Astrocyte of the cerebellum (primary cell): Measurements from ENCODE around the gene RAC3.
A peak's percentile ranks its signal among the peaks of the same experiment; 100 is the strongest.

Experiments used
- DNase-seq: peaks from one replicate; pipeline ENCODE4 v3.0.0-alpha.2; 2011; ENCODE audit warnings: low read depth
- H3K4me3 ChIP-seq: 2 replicates; pipeline ENCODE4 v1.5.1; 2011; ENCODE audit warnings: mild to moderate bottlenecking, low read depth, low read length, moderate library complexity
- in situ Hi-C: cut with HindIII; loops from 2 replicates; pipeline ENCODE4 v1.10.0; 2017; ENCODE audit warnings: low sequenced_read_pairs
- TF ChIP-seq, protein P1 (sequence below): IDR thresholded peaks from 2 replicates; pipeline ENCODE4 v1.5.1; 2012; ENCODE audit warnings: low read length, low read depth, moderate library complexity, mild to moderate bottlenecking; ENCODE audit errors: missing control alignments

The RAC3 gene

DNA sequence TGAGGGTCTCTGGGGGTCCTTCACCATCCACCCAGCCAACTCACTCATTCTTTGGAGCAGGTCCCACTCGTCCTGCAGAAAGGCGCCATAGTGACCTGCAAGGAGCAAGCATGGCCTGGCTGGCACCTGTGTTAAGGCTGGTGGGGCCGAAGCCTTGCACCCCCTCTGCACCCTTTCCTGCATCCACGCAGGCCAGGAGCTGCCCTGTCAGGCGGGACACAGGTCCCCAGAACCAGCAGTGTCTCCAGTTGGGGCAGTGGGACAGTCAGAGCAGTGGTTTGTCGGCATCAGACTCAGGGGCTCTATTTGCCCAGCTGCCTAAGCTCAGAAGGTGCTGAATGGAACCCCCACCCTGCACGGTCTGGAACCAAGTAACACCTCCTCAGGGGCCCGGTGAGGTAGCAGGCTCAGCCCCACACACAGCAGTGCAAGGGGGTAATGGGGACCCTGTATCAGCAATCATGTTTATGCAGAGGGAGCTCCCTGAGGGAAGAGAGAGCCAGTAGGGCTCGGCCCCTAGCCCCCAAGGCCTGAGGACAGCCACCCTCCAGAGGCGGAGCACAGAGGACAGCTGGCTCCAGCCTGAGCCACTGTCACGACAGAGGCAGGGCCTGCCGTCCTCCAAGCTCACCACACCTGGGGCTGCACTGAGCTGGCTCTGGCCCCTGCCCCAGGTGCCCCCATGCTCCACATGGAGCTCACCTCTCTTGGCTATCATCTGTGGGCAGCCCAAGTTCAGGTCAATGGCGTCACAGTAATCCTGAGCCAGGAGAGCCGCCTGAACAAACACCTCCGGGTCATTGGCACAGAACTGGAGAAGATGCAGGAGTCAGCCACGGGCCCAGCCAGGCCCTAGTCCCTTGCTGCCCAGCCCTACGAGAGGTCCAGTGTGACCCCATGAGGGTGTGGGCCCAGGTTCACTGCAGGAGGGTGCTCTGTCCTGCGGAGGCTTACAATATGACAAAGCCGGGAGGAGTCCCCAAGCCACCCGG is 32.2 kb downstream of the RAC3 start:
- DNase-seq = no peak
- in situ Hi-C loops = no loop called here
- H3K4me3 ChIP-seq = no peak overlapping the region
- TF ChIP-seq, protein P1, sequence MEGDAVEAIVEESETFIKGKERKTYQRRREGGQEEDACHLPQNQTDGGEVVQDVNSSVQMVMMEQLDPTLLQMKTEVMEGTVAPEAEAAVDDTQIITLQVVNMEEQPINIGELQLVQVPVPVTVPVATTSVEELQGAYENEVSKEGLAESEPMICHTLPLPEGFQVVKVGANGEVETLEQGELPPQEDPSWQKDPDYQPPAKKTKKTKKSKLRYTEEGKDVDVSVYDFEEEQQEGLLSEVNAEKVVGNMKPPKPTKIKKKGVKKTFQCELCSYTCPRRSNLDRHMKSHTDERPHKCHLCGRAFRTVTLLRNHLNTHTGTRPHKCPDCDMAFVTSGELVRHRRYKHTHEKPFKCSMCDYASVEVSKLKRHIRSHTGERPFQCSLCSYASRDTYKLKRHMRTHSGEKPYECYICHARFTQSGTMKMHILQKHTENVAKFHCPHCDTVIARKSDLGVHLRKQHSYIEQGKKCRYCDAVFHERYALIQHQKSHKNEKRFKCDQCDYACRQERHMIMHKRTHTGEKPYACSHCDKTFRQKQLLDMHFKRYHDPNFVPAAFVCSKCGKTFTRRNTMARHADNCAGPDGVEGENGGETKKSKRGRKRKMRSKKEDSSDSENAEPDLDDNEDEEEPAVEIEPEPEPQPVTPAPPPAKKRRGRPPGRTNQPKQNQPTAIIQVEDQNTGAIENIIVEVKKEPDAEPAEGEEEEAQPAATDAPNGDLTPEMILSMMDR = no peak

DNA sequence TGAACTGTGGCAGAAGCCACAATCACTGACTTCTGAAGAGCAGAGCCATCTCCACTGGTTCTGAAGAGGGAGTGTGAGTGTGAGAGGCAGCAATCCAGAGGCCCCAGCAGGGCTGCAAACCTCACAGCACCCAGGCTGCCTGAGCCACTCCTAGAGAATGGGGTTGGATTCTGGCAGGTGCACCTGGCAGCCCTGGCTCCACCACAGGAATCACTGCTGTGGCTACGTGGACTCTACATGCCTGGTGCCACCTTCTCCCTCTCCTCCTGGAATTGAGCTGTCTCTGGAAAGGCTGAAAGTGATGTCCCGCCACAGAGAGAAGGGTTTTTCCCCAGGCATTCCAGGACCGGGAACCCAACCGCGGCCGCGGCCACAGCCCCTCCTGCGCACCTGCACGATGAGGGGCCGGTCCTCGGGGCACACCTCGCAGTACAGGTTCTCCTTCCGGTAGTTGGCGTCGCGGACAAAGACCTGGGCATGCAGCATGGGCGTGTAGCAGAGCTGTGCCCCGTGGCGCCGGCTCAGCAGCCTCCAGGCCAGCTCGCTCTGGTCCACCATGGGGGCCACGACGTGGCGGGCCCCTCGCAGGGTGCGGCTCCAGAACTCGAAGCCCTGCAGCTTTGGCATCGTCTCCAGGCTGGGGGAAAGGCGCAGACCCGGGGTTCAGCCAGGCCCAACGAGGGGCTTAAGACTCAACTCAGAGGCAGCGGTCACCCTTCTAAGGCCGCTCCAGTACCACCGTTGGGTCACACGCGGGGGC is 33.1 kb downstream of the RAC3 start:
- H3K4me3 ChIP-seq = peak overlapping the region; percentile 80
- DNase-seq = no peak
- TF ChIP-seq, protein P1 = no peak
- in situ Hi-C loops = no loop called here

DNA sequence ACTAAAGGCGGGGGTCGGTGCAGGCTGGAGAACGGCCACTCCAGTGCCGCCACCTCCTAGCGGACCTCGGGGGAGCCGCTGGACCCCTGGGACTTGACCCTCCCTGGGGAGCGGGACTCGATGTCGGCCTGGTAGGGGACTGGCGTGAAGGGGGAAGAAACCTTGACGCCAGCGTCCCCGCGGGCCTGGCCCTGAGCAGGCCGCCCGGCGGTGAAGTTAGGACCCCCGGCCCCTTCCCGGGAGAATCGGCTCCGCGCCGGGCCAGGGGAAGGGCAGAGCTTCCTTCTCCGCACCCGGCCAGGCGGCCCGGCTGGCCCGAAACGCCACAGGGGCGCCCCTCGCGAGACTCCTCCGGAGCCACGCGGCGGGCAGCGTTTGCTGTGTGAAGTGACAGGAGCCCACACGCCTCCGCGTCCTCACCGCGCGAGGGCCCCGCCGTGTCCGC is 33.7 kb downstream of the RAC3 start:
- TF ChIP-seq, protein P1 = no peak
- peak overlapping the region; percentile 80 for H3K4me3 ChIP-seq
- DNase-seq = no peak
- in situ Hi-C loops = no loop called here

DNA sequence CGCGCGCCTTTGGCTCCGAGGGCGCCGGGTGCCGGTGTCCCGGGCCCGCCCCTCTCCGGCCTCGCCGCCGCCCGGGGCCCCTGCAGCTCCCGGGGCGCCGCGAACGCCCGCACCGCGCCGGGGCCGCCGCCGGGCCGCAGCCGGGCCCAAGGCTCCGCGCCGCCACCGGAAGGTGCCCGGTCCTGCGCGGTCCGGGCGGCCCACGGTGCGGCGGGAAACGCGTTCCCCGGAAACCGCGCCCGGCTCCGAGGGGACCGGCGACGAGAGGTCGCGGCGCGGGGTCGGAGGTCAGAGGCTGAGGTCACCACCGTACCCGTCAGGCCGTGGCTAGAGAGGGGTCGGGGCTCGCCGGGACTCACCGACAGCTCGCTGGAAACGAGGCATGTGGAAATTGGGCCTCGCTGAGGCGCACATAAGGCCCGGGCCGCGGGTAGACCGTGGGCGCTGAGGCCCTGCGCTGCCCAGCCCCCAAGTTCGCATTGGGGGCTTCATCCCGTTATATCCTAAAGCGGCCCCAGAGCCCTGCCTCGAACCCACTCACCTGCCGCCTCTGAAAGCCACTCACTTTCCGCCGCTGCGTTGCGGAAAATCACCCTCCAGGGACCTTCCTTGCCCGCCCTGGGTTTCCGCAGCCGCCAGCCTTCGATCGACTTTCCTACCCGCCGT is 34.3 kb downstream of the RAC3 start, which contains the start of gene DUS1L:
Gene DUS1L (minus strand): TSS at position 167 of the 666 bp plus-strand sequence. CDS start 745 bp downstream, outside the sequence.
- TF ChIP-seq, protein P1 = no peak
- peak within 1 kb of the TSS; percentile 80 for H3K4me3 ChIP-seq
- in situ Hi-C loops = no loop called here
- DNase-seq = no peak

DNA sequence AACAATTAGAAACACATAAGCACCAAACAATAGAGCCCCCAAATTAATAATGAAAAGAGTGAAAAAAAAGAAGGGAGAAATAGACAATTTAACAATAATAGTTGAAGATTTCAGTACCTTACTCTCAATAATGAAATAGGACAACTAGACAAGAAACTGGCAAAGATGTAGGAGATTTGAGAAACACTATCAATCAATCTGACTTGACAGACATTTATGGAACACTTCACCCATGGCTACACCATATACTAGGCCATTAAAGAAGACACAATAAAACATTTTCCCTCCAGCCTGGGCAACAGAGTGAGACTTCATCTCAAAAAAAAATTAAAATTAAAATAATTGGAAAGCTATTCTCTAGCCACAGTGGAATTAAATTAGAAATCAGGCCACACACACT is 39.1 kb downstream of the RAC3 start:
- TF ChIP-seq, protein P1 = no peak
- no peak for DNase-seq
- no peak overlapping the region for H3K4me3 ChIP-seq
- in situ Hi-C loops = no loop called here

DNA sequence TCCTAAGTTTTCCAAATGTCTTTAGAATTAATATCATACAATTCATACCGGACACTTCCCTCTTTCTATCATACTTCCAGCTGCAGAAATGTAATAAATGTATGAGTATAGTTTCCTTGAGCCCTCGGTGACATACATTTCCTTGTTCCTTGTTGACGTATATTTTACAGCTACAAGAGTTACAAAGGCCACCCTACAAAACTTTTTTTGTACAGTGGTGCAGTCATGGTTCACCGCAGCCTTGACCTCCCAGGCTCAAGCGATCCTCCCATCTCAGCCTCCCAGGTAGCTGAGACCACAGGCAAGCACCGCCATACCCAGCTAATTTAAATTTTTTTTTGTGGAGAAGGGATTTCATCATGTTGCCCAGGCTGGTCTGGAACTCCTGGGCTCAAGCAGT is 41.3 kb downstream of the RAC3 start:
- TF ChIP-seq, protein P1 = no peak
- DNase-seq = no peak
- no peak overlapping the region for H3K4me3 ChIP-seq
- in situ Hi-C loops = no loop called here
